Central memory CD4-positive, alpha-beta T cell (primary cell): ENCODE data around the gene MINDY2.
"Not testable (repeated sequence)": the region's sequence is repeated elsewhere in the genome, so short reads cannot be mapped to it uniquely, and the experiment has no call there.

Source experiments
- DNase-seq: peaks from one replicate; pipeline ENCODE4 v3.0.0; 2022

MINDY2 gene

GRCh38 chr15:58833681-58834426 is 62.8 kb downstream of the MINDY2 start:
- not testable (repeated sequence) for DNase-seq

GRCh38 chr15:58839485-58839884 is 68.4 kb downstream of the MINDY2 start:
- DNase-seq, result no peak

- DNase-seq, result no peak
Observed at GRCh38 chr15:58840048-58840447, 68.9 kb downstream of the MINDY2 start.

GRCh38 chr15:58842713-58843396 is 71.8 kb downstream of the MINDY2 start:
- DNase-seq, result no peak

GRCh38 chr15:58851205-58851604 is 80.1 kb downstream of the MINDY2 start:
- not testable (repeated sequence) for DNase-seq

- DNase-seq, result no peak
Observed at GRCh38 chr15:58852347-58852746, 81.2 kb downstream of the MINDY2 start.

- DNase-seq, result no peak
Observed at GRCh38 chr15:58854593-58854992, 83.5 kb downstream of the MINDY2 start.

GRCh38 chr15:58856086-58856485 is 85.0 kb downstream of the MINDY2 start:
- DNase-seq, result no peak

- DNase-seq, result not testable (repeated sequence)
Observed at GRCh38 chr15:58856621-58857020, 85.5 kb downstream of the MINDY2 start.

GRCh38 chr15:58862326-58862725 is 91.2 kb downstream of the MINDY2 start:
- DNase-seq, result no peak

- no peak for DNase-seq
Observed at GRCh38 chr15:58864602-58865424, 93.7 kb downstream of the MINDY2 start.

GRCh38 chr15:58865425-58865880 is 94.4 kb downstream of the MINDY2 start:
- no peak for DNase-seq

GRCh38 chr15:58867926-58868325 is 96.8 kb downstream of the MINDY2 start:
- no peak for DNase-seq

GRCh38 chr15:58870451-58870850 is 99.3 kb downstream of the MINDY2 start:
- no peak for DNase-seq

- DNase-seq, result no peak
Observed at GRCh38 chr15:58873267-58873666, 102.2 kb downstream of the MINDY2 start.

GRCh38 chr15:58875343-58875742 is 104.2 kb downstream of the MINDY2 start:
- no peak for DNase-seq

GRCh38 chr15:58876306-58877106 is 105.4 kb downstream of the MINDY2 start:
- no peak for DNase-seq

GRCh38 chr15:58877999-58878825 is 107.1 kb downstream of the MINDY2 start:
- no peak for DNase-seq

- DNase-seq, result no peak
Observed at GRCh38 chr15:58880320-58880719, 109.2 kb downstream of the MINDY2 start.

- no peak for DNase-seq
Observed at GRCh38 chr15:58882243-58882642, 111.1 kb downstream of the MINDY2 start.

GRCh38 chr15:58883926-58884325 is 112.8 kb downstream of the MINDY2 start:
- not testable (repeated sequence) for DNase-seq

- no peak for DNase-seq
Observed at GRCh38 chr15:58886921-58887320, 115.8 kb downstream of the MINDY2 start.
